IMR-90 (cell line): ENCODE measurements around the gene HNRNPH1. TPM values are rescaled to one million over a fixed set of nuclear protein-coding genes. Genes with fewer than 3 reads are reported as not detected.
"Not testable (repeated sequence)": the region's sequence is repeated elsewhere in the genome, so short reads cannot be mapped to it uniquely, and the experiment has no call there.

ENCODE experiments used
- ATAC-seq: fragments of 200-7000 bp; cut with Tn5 transposase; 2 replicates; pipeline ENCODE4 v1.9.1; 2020; ENCODE audit warnings: low read depth, mild to moderate bottlenecking, moderate library complexity
- BruUV-seq: library from RNA; stranded (reverse); fragments of 400-500 nt; replicated peaks from 2 replicates; lab custom pipeline; 2021; lab: Mats Ljungman, UMichigan
- CTCF ChIA-PET: fragments of 300-600 bp; formaldehyde crosslinking; extraction: SDS; loops from one replicate; lab custom pipeline; 2021; ENCODE audit warnings: antibody characterized with exemption; lab: Yijun Ruan, JAX
- POLR2A ChIA-PET: fragments of 300-600 bp; sonication (Branson Sonifier 250); formaldehyde crosslinking; loops from one replicate; lab custom pipeline; 2022; ENCODE audit warnings: antibody characterized with exemption; ENCODE audit not compliant: unreplicated experiment; lab: Charles Lee
- DNase-seq: peaks from one replicate; pipeline ENCODE4 v3.0.0; 2013
- H2AFZ ChIP-seq: replicated peaks from 2 replicates; pipeline ENCODE3; 2013; ENCODE audit warnings: low read length, mild to moderate bottlenecking; ENCODE audit not compliant: poor library complexity
- H2AK5ac ChIP-seq: 2 replicates; pipeline ENCODE4 v1.6.1; 2013; ENCODE audit warnings: low read depth, low read length, inconsistent platforms
- H2AK9ac ChIP-seq: replicated peaks from 2 replicates; pipeline ENCODE3; 2013; ENCODE audit warnings: mild to moderate bottlenecking, low read depth, low read length, moderate library complexity; ENCODE audit not compliant: poor library complexity
- H2BK120ac ChIP-seq: 2 replicates; pipeline ENCODE4 v1.6.1; 2013; ENCODE audit warnings: low read depth, low read length, inconsistent platforms
- H2BK15ac ChIP-seq: 3 replicates; pipeline ENCODE4 v1.6.1; 2013; ENCODE audit warnings: low read depth, low read length, inconsistent platforms
- H2BK20ac ChIP-seq: 2 replicates; pipeline ENCODE4 v1.6.1; 2013; ENCODE audit warnings: low read depth, mild to moderate bottlenecking, inconsistent platforms, low read length, moderate library complexity
- H2BK5ac ChIP-seq: 2 replicates; pipeline ENCODE4 v1.6.1; 2013; ENCODE audit warnings: mild to moderate bottlenecking, low read depth, low read length, inconsistent platforms; ENCODE audit not compliant: poor library complexity, severe bottlenecking
- H3K14ac ChIP-seq: replicated peaks from 2 replicates; pipeline ENCODE4 v1.6.1; 2013; ENCODE audit warnings: low read depth, low read length, inconsistent platforms
- H3K18ac ChIP-seq: 2 replicates; pipeline ENCODE4 v1.6.1; 2013; ENCODE audit warnings: low read depth, low read length, control low read depth
- H3K23ac ChIP-seq: 2 replicates; pipeline ENCODE4 v1.6.1; 2013; ENCODE audit warnings: low read depth, low read length, inconsistent platforms
- H3K27ac ChIP-seq: 2 replicates; pipeline ENCODE4 v1.5.1; 2013; ENCODE audit warnings: mild to moderate bottlenecking, control low read depth, low read length; ENCODE audit not compliant: insufficient read depth
- H3K27me3 ChIP-seq: 2 replicates; pipeline ENCODE4 v1.6.1; 2013; ENCODE audit warnings: low read length; ENCODE audit not compliant: control insufficient read depth, insufficient read depth
- H3K36me3 ChIP-seq: 2 replicates; pipeline ENCODE4 v1.6.1; 2013; ENCODE audit warnings: low read length, mixed read lengths; ENCODE audit not compliant: control insufficient read depth, insufficient read depth
- H3K4ac ChIP-seq: 2 replicates; pipeline ENCODE4 v1.6.1; 2013; ENCODE audit warnings: low read depth, low read length, inconsistent platforms
- H3K4me1 ChIP-seq: 2 replicates; pipeline ENCODE4 v1.6.1; 2013; ENCODE audit warnings: low read length, mixed read lengths; ENCODE audit not compliant: control insufficient read depth, insufficient read depth
- H3K4me2 ChIP-seq: 2 replicates; pipeline ENCODE4 v1.6.1; 2013; ENCODE audit warnings: low read depth, mild to moderate bottlenecking, control low read depth, low read length, moderate library complexity
- H3K4me3 ChIP-seq: 2 replicates; pipeline ENCODE4 v1.5.1; 2013; ENCODE audit warnings: low read depth, mild to moderate bottlenecking, control low read depth, low read length, moderate library complexity; ENCODE audit not compliant: insufficient read depth
- H3K56ac ChIP-seq: 2 replicates; pipeline ENCODE4 v1.6.1; 2013; ENCODE audit warnings: low read length, inconsistent platforms; ENCODE audit not compliant: insufficient read depth; ENCODE audit errors: extremely low read depth
- H3K79me1 ChIP-seq, 2 experiments: 2 replicates each; pipeline ENCODE4 v1.6.1; 2013; ENCODE audit warnings: low read length in 2 of 2, inconsistent platforms in 1 of 2, low read depth in 1 of 2
- H3K9ac ChIP-seq: 2 replicates; pipeline ENCODE4 v1.6.1; 2013; ENCODE audit warnings: low read depth, low read length, control low read depth
- H3K9me1 ChIP-seq: 2 replicates; pipeline ENCODE4 v1.6.1; 2013; ENCODE audit warnings: low read length, inconsistent platforms; ENCODE audit not compliant: insufficient read depth
- H3K9me3 ChIP-seq: 2 replicates; pipeline ENCODE4 v1.6.1; 2013; ENCODE audit warnings: low read length; ENCODE audit not compliant: control insufficient read depth, insufficient read depth
- H4K20me1 ChIP-seq: 2 replicates; pipeline ENCODE4 v1.6.1; 2013; ENCODE audit warnings: low read length, inconsistent platforms; ENCODE audit not compliant: insufficient read depth
- H4K5ac ChIP-seq: 2 replicates; pipeline ENCODE4 v1.6.1; 2013; ENCODE audit warnings: mild to moderate bottlenecking, low read depth, low read length, control low read depth
- H4K8ac ChIP-seq, 2 experiments: 2 replicates each; pipeline ENCODE4 v1.6.1; 2013; ENCODE audit warnings: low read depth in 2 of 2, low read length in 2 of 2, control low read depth in 1 of 2, inconsistent platforms in 1 of 2
- H4K91ac ChIP-seq: 2 replicates; pipeline ENCODE4 v1.6.1; 2013; ENCODE audit warnings: low read depth, low read length, inconsistent platforms; ENCODE audit not compliant: insufficient read depth
- WGBS, 2 experiments: methylation state at CpG; one replicate each; pipeline versions ENCODE4 v1.1.5 to v1.1.7; 2013; ENCODE audit warnings: missing lambda C conversion rate in 2 of 2; ENCODE audit not compliant: insufficient read length in 1 of 2; ENCODE audit errors: extremely low coverage in 2 of 2; 5-methylcytosine and 5-hydroxymethylcytosine counted together
- dilution Hi-C: fragments of 300-500 bp; cut with HindIII; formaldehyde crosslinking; loops from one replicate; pipeline ENCODE4 v1.14.3; 2018; ENCODE audit warnings: low sequenced_read_pairs; ENCODE audit not compliant: unreplicated experiment
- in situ Hi-C: fragments of 300-500 bp; cut with MboI; formaldehyde crosslinking; loops from 3 replicates; pipeline ENCODE4 v1.14.3; 2019; ENCODE audit warnings: low sequenced_read_pairs, inconsistent platforms, mixed read lengths
- intact Hi-C: fragments of 100-400 bp; cut with micrococcal nuclease; formaldehyde crosslinking; loops from 2 replicates; pipeline ENCODE4 v1.10.0; 2022
- polyA plus RNA-seq, 3 experiments: library from polyadenylated mRNA; depleted of rRNA; stranded (reverse); fragments of >200 nt; gene quantifications; 2 replicates each; pipeline ENCODE4 v1.2.3, GENCODE V29; 2012; ENCODE audit warnings: low replicate concordance in 1 of 3
- total RNA-seq: library from RNA; depleted of rRNA; stranded (reverse); fragments of >200 nt; gene quantifications from 2 replicates; pipeline ENCODE4 v1.2.3, GENCODE V29; 2012

Gene HNRNPH1
- total and polyA plus RNA-seq, 2 of the 4 experiments (the other 2 are of a cell fraction): 288 to 300 TPM

GRCh38 chr5:179661647-179662046 is 38.2 kb upstream of the HNRNPH1 start:
- H2BK5ac ChIP-seq, H2BK20ac ChIP-seq, H3K4ac ChIP-seq, H2BK120ac ChIP-seq, H3K4me1 ChIP-seq, BruUV-seq, H4K5ac ChIP-seq, CTCF ChIA-PET, DNase-seq, H3K18ac ChIP-seq, H3K56ac ChIP-seq, H3K4me3 ChIP-seq, H4K20me1 ChIP-seq, ATAC-seq, H2BK15ac ChIP-seq, H3K14ac ChIP-seq, H3K79me1 ChIP-seq, H3K9ac ChIP-seq, H4K91ac ChIP-seq, H2AFZ ChIP-seq, H2AK9ac ChIP-seq, H3K27me3 ChIP-seq, H3K23ac ChIP-seq, H2AK5ac ChIP-seq, H3K9me1 ChIP-seq, H3K27ac ChIP-seq, in situ Hi-C loops, intact Hi-C loops, dilution Hi-C loops, H4K8ac ChIP-seq, POLR2A ChIA-PET, H3K9me3 ChIP-seq, H3K4me2 ChIP-seq: not testable (repeated sequence)
- WGBS, 2 experiments: 80% methylated on average over 1 of the region's 6 CpGs; no CpG with 5 or more reads in 1 of the 2 experiments
- H3K36me3 ChIP-seq: peaks cover 14% of the 10 kb centered on the region
